Pancreas (tissue), 10 donors: ENCODE data around the gene CERT1. TPM values are rescaled to one million over a fixed set of nuclear protein-coding genes. Genes with fewer than 3 reads are reported as not detected.

Experiments
- ATAC-seq, 4 donors: fragments of 200-7000 bp; cut with Tn5 transposase; one replicate each; pipeline versions ENCODE4 v1.8.0 to v1.9.1; 2020; ENCODE audit warnings: mild to moderate bottlenecking in 4 of 4, moderate library complexity in 4 of 4
- DNase-seq, 6 donors: peaks; one replicate each; pipeline ENCODE4 v3.0.0-alpha.2; 2020
- FAIRE-seq: peaks from 2 replicates; lab custom pipeline; 2012; peaks lifted over from hg19 to GRCh38; lab: Jason Lieb, UNC
- H3K27ac ChIP-seq, 4 donors: fragments of 200-600 bp; sonication (generic); 1 replicate in 3 of 4; 2 replicates in 1 of 4; pipeline versions ENCODE4 v1.5.0 to v1.8.0; 2020
- H3K27me3 ChIP-seq, 4 donors: fragments of 200-600 bp; one replicate each; pipeline ENCODE4 v1.8.0; 2021
- H3K36me3 ChIP-seq, 3 donors: fragments of 200-600 bp; sonication (generic) in 1 of 3; one replicate each; pipeline versions ENCODE4 v1.5.0 to v1.8.0; 2020 to 2021
- H3K4me1 ChIP-seq, 3 donors: fragments of 200-600 bp; one replicate each; pipeline ENCODE4 v1.8.0; 2021
- H3K4me3 ChIP-seq, 4 donors: fragments of 200-600 bp; sonication (generic) in 2 of 4; one replicate each; pipeline versions ENCODE4 v1.5.0 to v1.8.0; 2020 to 2021
- H3K9me3 ChIP-seq, 4 donors: fragments of 200-600 bp; one replicate each; pipeline ENCODE4 v1.8.0; 2021
- WGBS, 2 donors: extraction: QIAGEN DNeasy Blood & Tissue Kit; methylation state at CpG; one replicate each; pipeline ENCODE4 v1.1.7; 2013; 5-methylcytosine and 5-hydroxymethylcytosine counted together
- intact Hi-C, 3 donors: fragments of 100-400 bp; cut with DNase I; formaldehyde crosslinking; loops; one replicate each; pipeline versions ENCODE4 v1.11.1 to v1.14.2; 2022
- polyA plus RNA-seq, 2 donors: library from polyadenylated mRNA; stranded (reverse); fragments of 200-250 nt; gene quantifications; one replicate each; pipeline ENCODE4 v1.2.3, GENCODE V29; 2013
- total RNA-seq, 6 donors: library from RNA; stranded (reverse); fragmentation: NEBNext Ultra II Directional in 4 of 6; extraction: Animal tissue kit (Norgen Biotek cat#: 25700) in 4 of 6; gene quantifications; one replicate each; pipeline versions ENCODE4 v1.2.1 to v1.2.4, GENCODE V29; 2021 to 2023
- TF ChIP-seq, protein P1 (sequence below), 4 donors: fragments of 200-600 bp; sonication (generic) in 3 of 4; IDR thresholded peaks; one replicate each; pipeline versions ENCODE4 v1.5.0 to v1.8.0; 2021; ENCODE audit warnings: antibody characterized with exemption in 4 of 4
- donor health status: healthy with polysubstance abuse.
- donor health status: DM: no; HTN: no; CAD: no; lungs with moderate emphysema.
- donor health status: DM: no; HTN: no; CAD: no.
- donor health status: control.
- donor health status: control.
- donor health status: Bipolar disorder and iron deficiency.
- donor health status: DM: yes; HTN: yes; CAD: no.
- donor health status: DM: no; HTN: no; CAD: no.
- donor health status: DM: no; HTN: no; CAD: no.
- donor health status: DM: yes; HTN: yes; CAD: no.

Gene CERT1
- total and polyA plus RNA-seq, 8 donors: 6.2 to 22.7 (median 11.1) TPM

DNA sequence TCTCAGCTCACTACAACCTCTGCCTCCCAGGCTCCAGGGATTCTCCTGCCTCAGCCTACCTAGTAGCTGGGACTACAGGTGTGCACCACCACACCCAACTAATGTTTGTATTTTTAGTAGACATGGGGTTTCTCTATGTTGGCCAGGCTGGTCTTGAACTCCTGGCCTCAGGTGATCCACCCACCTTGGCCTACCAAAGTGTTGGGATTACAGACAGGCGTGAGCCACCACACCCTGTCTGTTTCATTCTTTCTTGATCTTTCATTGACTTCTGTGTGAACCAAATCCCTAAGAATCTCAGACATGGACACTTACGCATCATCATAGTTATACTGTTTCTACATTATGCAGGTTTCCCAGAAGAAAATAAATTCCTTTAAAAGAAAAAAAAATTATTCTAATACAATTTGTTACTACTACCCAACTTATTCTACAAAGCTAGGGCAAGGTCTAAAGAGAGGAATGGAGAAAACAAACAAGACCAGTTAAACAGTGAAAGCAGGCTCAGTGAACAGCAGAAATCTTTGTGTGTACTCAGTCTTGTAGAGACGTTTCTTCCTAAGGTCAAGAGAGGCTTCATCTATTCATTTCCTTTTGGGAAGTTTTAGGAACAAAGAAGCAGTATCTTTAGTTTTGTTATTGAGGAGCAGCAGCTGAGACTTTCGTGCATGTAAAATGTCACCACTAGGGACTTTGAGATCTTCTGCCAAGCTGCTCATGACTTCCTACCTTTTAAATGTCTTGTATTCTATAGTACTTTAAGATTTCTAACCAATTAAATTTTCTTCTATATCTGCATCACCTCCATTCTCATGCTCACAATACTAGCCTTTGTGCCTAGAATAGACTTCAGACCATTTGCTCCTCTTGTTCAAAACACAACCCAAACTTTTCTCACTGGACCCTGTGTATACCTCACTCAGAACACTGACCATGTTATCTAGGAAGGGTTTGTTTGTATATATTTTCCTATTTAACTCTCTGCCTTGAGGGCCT is 180.0 kb downstream of the CERT1 start:
- FAIRE-seq: no peak
- 63 to 67% methylated on average over 4 of the region's 4 CpGs for WGBS, 2 donors
- Histone ChIP-seq H3K36me3 (no peaks in the 10 kb centered on the region), H3K4me3 (no peak overlapping the region), H3K4me1 (no peaks in the 10 kb centered on the region), H3K27me3 (no peaks in the 10 kb centered on the region), H3K9me3 (no peaks in the 10 kb centered on the region), H3K27ac (no peak overlapping the region)
- no peak for DNase-seq
- no peak for ATAC-seq
- intact Hi-C loops: no loop called here
- TF ChIP-seq, protein P1, sequence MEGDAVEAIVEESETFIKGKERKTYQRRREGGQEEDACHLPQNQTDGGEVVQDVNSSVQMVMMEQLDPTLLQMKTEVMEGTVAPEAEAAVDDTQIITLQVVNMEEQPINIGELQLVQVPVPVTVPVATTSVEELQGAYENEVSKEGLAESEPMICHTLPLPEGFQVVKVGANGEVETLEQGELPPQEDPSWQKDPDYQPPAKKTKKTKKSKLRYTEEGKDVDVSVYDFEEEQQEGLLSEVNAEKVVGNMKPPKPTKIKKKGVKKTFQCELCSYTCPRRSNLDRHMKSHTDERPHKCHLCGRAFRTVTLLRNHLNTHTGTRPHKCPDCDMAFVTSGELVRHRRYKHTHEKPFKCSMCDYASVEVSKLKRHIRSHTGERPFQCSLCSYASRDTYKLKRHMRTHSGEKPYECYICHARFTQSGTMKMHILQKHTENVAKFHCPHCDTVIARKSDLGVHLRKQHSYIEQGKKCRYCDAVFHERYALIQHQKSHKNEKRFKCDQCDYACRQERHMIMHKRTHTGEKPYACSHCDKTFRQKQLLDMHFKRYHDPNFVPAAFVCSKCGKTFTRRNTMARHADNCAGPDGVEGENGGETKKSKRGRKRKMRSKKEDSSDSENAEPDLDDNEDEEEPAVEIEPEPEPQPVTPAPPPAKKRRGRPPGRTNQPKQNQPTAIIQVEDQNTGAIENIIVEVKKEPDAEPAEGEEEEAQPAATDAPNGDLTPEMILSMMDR (IDR thresholded peaks at IDR 0.05): no peak

DNA sequence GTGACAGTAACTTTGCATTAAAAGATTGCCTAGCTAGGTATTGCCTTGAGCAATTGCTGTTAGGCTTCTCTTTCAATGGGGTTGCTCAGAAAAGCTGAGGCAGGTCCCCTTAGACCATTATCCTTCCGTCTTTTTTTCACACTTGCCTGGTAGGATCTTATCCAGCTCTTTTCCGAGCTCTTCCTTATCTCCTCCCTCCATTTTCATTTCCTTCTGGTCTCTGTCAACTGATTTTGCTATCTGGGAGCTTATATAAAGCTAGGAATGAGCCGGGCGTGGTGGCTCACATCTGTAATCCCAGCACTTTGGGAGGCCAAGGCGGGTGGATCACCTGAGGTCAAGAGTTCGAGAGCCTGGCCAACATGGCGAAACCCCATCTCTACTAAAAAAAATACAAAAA is 181.0 kb downstream of the CERT1 start:
- no peak for FAIRE-seq
- Histone ChIP-seq H3K36me3 (no peaks in the 10 kb centered on the region), H3K4me1 (no peaks in the 10 kb centered on the region), H3K9me3 (no peaks in the 10 kb centered on the region), H3K4me3 (no peak overlapping the region), H3K27ac (no peak overlapping the region), H3K27me3 (no peaks in the 10 kb centered on the region)
- WGBS, 2 donors: 91 to 96% methylated on average over 7 of the region's 7 CpGs
- TF ChIP-seq, protein P1 (IDR thresholded peaks at IDR 0.05): no peak
- no peak for ATAC-seq
- intact Hi-C loops: no loop called here
- DNase-seq: no peak

Other genes with a start within 250 kb of the CERT1 start
- 10 to 100 TPM in 5 of 6 donors, 1 to 10 TPM in 1; 10.0 to 19.7 (median 13.2) TPM for gene HMGCR, start 174.4 kb downstream of the CERT1 start, total RNA-seq
- gene HMGCR, start 174.4 kb downstream of the CERT1 start, polyA plus RNA-seq: 10 to 100 TPM in 1 of 2 donors, 1 to 10 TPM in 1; 2.5 to 10.4 TPM
- gene POLK, start 262 bp upstream of the CERT1 start, total RNA-seq: 10 to 100 TPM in 5 of 6 donors, 1 to 10 TPM in 1; 9.8 to 18.5 (median 11.7) TPM
- gene POLK, start 262 bp upstream of the CERT1 start, polyA plus RNA-seq: 1 to 10 TPM; 3.9 to 5.7 TPM
- under 1 TPM; 0.38 to 0.79 (median 0.54) TPM for gene ANKDD1B, start 99.8 kb upstream of the CERT1 start, total RNA-seq
- 1 to 10 TPM in 1 of 2 donors, under 1 TPM in 1; 0.66 to 1.3 TPM for gene ANKDD1B, start 99.8 kb upstream of the CERT1 start, polyA plus RNA-seq
- gene POC5, start 205.8 kb upstream of the CERT1 start, total RNA-seq: 1 to 10 TPM; 2.6 to 5.5 (median 4.0) TPM
- gene POC5, start 205.8 kb upstream of the CERT1 start, polyA plus RNA-seq: 1 to 10 TPM; 5.7 to 6.9 TPM